Astrocyte (in vitro differentiated cells and primary cell): ENCODE measurements around the gene TRMU.

Source experiments
- EZH2 ChIP-seq: IDR thresholded peaks from 2 replicates; pipeline ENCODE4 v1.6.1; 2012; ENCODE audit warnings: mild to moderate bottlenecking, low read length, inconsistent platforms; ENCODE audit not compliant: insufficient read depth
- TF ChIP-seq, protein P1 (sequence below): IDR thresholded peaks from 2 replicates; pipeline ENCODE4 v1.5.1; 2011; ENCODE audit warnings: low read depth, mild to moderate bottlenecking, inconsistent platforms, low read length, moderate library complexity; ENCODE audit not compliant: insufficient read depth

DNA sequence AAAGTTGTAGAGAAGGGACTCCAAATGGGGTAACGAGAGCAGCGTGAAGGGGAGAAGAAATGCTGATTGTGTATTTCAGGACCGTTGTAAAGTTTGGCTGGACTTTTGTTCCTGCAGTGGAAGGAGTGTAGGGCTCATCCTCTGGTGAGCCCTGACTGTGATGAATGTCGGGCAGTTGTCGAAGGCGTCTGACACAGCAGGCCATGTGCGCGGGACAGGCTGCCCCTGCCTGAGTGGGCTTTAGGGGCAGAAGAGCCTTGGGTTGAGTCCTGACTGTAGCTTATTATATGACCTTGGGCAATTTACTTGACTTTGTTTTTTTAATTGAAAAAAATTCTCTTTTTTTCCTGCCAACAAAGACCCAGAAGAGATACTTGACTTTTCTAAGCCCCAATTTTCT, 3.1 kb downstream of the TRMU start:
- TF ChIP-seq, protein P1, sequence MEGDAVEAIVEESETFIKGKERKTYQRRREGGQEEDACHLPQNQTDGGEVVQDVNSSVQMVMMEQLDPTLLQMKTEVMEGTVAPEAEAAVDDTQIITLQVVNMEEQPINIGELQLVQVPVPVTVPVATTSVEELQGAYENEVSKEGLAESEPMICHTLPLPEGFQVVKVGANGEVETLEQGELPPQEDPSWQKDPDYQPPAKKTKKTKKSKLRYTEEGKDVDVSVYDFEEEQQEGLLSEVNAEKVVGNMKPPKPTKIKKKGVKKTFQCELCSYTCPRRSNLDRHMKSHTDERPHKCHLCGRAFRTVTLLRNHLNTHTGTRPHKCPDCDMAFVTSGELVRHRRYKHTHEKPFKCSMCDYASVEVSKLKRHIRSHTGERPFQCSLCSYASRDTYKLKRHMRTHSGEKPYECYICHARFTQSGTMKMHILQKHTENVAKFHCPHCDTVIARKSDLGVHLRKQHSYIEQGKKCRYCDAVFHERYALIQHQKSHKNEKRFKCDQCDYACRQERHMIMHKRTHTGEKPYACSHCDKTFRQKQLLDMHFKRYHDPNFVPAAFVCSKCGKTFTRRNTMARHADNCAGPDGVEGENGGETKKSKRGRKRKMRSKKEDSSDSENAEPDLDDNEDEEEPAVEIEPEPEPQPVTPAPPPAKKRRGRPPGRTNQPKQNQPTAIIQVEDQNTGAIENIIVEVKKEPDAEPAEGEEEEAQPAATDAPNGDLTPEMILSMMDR: no peak
- no peak for TF ChIP-seq EZH2
